Measurements from ENCODE around the gene TSPAN18.

Gene TSPAN18

GRCh38 chr11:44711787-44712608 is 14.8 kb upstream of the TSPAN18 start:
- DNase-seq = no peak

DNA sequence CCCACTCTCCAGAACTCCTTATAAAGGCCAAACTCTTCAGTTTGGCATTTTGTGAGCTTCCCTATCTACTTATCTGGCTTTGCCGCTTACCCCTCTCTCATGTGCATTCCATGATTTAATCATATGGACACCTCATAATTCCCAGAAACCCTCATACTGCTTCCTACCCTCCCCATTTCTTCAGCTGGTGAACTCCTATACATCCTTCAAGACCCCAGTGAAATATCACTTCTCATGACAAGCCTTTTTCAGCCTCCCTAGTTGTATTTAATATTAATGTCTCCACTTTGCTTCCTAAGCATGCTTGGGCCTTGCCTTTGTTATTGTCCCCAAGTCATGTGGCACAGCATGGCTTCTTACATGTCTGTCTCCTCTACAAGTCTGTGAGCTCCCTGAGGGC is 13.7 kb upstream of the TSPAN18 start:
- DNase-seq = no peak

- no peak for DNase-seq
Observed at GRCh38 chr11:44716256-44716655, 10.5 kb upstream of the TSPAN18 start.

DNA sequence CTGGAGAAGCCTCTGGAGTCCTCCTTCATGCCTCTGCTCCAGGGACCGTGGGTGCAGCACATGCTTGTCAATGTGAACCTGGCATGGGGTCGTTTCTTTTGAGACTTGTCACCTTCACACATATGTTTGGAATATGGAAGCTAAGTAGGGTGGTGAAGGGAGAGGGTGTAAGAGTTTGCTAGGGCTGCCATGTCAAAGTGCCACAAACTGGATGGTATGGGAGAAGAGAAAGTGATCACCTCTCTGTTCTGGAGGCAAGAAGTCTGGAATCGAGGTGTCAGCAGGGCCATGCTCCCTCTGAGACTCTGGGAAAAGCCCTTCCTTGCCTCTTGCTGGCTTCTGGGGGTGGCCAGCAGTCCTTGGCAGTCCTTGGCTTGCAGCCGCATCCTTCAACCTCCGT is 8.7 kb upstream of the TSPAN18 start:
- DNase-seq = no peak

- DNase-seq = no peak
Observed at GRCh38 chr11:44718612-44719390, 8.0 kb upstream of the TSPAN18 start.

- no peak for DNase-seq
Observed at GRCh38 chr11:44725016-44725685, 1.6 kb upstream of the TSPAN18 start.

DNA sequence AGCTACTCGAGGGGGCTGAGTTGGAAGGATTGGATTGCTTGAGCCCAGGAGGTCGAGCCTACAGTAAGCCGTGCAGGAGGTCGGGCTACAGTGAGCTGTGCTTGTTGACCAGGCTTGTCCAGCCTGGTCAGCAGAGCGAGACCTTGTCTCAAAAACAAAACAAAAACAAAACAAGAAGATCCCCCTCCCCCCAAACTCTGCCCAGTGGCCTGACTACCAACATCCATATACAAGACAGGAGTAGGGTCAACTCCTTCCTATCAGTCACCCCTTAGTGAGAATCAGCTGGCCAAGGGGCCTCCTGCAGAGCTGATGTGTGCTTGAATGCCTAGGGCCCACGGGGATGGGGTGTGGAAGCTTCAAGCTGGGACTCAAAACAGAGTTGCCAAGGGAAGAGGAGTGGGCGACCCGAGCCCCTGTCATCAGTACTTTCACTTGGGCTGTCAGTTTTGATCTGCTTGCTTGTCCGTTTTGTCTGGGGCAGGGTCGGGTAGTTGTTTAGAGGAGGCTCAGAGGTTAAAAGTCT is 942 bp upstream of the TSPAN18 start:
- no peak for DNase-seq

- no peak for DNase-seq
Observed at GRCh38 chr11:44727114-44727372, 281 bp downstream of the TSPAN18 start.

- peak; percentile 86 for DNase-seq
Observed at GRCh38 chr11:44727373-44728287, 868 bp downstream of the TSPAN18 start.

GRCh38 chr11:44728491-44728910 is 1.7 kb downstream of the TSPAN18 start:
- DNase-seq = no peak

- DNase-seq = no peak
Observed at GRCh38 chr11:44729063-44729462, 2.3 kb downstream of the TSPAN18 start.

- DNase-seq = no peak
Observed at GRCh38 chr11:44729713-44730112, 3.0 kb downstream of the TSPAN18 start.

GRCh38 chr11:44730775-44731174 is 4.0 kb downstream of the TSPAN18 start:
- DNase-seq = no peak

GRCh38 chr11:44731685-44732430 is 5.1 kb downstream of the TSPAN18 start:
- DNase-seq = no peak

DNA sequence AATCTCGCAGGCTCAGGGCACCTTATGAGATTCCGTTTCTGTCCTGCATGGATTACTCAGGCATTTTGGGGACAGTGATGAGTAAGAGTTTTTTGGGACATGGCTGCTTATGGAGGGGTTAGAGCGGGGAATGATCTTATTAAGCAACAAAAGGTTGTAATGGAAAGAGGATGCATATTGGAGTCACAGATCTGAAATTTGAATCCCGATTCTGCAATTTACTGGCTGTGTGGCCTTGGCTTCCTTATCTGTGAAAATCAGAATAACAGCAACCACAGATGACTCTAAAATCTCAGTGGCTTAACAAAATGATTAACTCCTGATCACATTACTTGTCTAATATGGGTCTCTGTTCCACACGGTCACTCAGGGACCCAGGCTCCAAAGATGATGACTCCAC is 5.8 kb downstream of the TSPAN18 start:
- no peak for DNase-seq

DNA sequence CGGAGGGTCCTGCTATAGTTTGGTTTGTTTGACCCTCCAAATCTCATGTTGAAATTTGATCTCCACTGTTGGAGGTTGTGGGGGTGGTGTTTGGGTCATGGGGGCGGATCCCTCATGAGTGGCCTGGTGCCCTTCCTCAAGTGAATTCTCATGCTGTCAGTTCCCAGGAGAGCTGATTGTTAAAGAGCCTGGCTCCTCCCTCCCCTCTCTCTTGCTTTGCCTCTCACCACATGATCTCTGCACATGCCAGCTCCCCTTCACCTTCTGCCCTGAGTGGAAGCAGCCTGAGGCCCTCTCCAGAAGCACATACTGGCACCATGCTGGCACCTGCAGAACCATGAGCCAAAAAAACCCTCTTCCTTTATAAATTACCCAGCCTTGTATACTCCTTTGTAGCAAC is 7.1 kb downstream of the TSPAN18 start:
- no peak for DNase-seq

DNA sequence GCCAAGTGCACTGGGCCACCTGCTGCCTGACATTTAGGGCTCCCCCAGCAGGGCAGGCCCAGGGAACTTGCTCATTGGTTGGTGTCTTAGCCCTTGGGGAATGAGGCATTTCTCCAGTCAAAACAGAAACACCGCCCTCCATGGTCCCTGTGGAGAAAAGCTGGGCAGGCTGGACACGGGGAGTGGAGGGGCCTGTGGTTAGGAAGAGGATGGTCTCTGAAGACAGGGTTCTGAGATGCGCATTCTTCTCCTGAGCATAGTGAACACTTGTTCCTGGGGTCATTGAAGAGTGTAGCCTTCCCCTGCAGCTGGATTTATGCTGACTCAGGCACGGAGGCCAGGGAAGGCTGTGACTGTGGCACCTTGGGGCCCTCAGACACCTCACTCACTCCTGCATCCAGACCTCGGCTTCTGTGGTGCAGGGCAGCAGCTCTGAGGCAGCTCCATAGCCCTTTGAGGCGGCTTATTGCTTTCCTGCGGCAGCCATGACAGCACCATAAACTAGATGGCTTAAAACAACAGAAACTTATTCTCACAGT is 8.2 kb downstream of the TSPAN18 start:
- DNase-seq = no peak

GRCh38 chr11:44736791-44737190 is 10.0 kb downstream of the TSPAN18 start:
- no peak for DNase-seq

GRCh38 chr11:44737245-44738085 is 10.7 kb downstream of the TSPAN18 start:
- DNase-seq = peak; percentile 33

DNA sequence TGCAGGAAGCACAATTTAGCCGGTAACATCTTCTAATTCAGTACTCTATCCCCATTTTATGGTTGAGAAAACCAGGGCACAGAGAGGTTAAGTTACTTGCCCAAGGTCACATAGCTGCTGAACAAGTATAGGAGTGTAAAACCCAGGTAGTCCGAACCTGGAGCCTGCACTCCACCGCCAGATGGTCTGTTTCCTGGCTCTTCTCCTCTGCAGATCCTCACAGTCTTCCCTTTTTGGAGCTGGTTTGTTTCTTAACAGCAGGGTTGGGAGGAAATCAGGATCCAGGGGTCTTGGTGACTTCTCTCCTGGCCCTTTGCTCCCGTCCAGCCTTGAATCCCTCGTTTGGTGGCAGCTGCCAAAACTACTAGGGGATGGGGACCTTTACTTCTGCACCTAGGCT is 12.0 kb downstream of the TSPAN18 start:
- no peak for DNase-seq

- DNase-seq = no peak
Observed at GRCh38 chr11:44740967-44741366, 14.2 kb downstream of the TSPAN18 start.

Measured in hematopoietic multipotent progenitor cell treated with erythropoietin and hydrocortisone succinate and interleukin-3 and kit ligand, for 4 days (in vitro differentiated cells).